SU-DHL-6 (cell line): ENCODE data around the gene SESN1.

Experiments
- EZH2phosphoT487 ChIP-seq: fragments of 200-600 bp; sonication (generic), shearing (Covaris generic); conservative IDR thresholded peaks from 2 replicates; pipeline ENCODE4 v1.6.1; 2018; ENCODE audit warnings: mild to moderate bottlenecking, antibody characterized with exemption, low read length, moderate library complexity, mixed read lengths
- TF ChIP-seq, protein P1 (sequence below): fragments of 200-600 bp; sonication (generic); IDR thresholded peaks from one replicate; pipeline ENCODE4 v1.5.1; 2017; ENCODE audit warnings: antibody characterized with exemption, mild to moderate bottlenecking, low read length, moderate library complexity; ENCODE audit not compliant: insufficient read depth, poor library complexity, severe bottlenecking

DNA sequence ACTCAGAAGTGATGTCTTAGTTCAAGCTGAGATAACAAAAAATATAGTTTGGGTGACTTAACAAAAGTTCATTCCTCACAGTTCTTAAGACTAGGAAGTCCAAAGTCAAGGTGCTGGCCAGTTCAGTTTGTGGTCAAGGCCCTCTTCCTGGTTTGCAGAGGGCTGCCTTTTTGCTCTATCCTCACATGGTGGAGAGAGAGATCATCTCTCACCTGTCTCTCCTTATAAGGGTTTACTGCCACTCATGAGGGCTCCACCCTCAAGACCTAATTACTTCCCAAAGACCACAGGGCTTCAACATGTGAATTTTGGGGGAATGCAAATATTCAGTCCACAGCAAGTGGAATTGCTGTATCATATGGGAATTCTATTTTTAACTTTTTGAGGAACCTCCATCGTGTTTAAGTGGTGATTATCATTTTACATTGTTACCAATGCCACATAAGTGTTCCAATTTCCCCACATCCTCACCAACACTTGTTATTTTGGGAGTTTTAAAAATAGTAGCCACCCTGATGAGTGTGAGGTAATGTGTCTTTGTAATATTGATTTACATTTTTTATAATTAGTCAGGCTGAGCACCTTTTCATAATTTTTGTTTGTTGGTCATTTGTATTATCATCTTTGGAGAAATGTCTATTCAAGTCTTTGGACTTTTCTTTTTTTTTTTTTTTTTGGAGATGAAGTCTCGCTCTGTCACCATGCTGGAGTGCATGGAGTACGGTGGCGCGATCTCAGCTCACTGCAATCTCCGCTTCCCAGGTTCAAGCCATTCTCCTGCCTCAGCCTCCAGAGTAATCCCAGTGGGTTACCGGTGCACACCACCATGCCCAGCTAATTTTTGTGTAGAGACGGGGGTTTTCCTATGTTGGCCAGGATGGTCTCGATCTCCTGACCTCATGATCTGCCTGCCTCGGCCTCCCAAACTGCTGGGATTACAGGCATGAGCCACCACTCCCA is 112.2 kb downstream of the SESN1 start:
- TF ChIP-seq, protein P1, sequence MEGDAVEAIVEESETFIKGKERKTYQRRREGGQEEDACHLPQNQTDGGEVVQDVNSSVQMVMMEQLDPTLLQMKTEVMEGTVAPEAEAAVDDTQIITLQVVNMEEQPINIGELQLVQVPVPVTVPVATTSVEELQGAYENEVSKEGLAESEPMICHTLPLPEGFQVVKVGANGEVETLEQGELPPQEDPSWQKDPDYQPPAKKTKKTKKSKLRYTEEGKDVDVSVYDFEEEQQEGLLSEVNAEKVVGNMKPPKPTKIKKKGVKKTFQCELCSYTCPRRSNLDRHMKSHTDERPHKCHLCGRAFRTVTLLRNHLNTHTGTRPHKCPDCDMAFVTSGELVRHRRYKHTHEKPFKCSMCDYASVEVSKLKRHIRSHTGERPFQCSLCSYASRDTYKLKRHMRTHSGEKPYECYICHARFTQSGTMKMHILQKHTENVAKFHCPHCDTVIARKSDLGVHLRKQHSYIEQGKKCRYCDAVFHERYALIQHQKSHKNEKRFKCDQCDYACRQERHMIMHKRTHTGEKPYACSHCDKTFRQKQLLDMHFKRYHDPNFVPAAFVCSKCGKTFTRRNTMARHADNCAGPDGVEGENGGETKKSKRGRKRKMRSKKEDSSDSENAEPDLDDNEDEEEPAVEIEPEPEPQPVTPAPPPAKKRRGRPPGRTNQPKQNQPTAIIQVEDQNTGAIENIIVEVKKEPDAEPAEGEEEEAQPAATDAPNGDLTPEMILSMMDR = no peak
- TF ChIP-seq EZH2phosphoT487 = no peak
